HepG2 (cell line): ENCODE data around the gene TRPT1. TPM values are rescaled to one million over a fixed set of nuclear protein-coding genes. Genes with fewer than 3 reads are reported as not detected.
A peak's percentile ranks its signal among the peaks of the same experiment; 100 is the strongest.

Experiments used
- ARID5B ChIP-seq: IDR thresholded peaks from 2 replicates; pipeline ENCODE4 v1.4.0; 2020; ENCODE audit warnings: mild to moderate bottlenecking, missing genetic modification reagents
- FOXA1 ChIP-seq, 2 experiments: fragments of 450-650 bp in 1 of 2; sonication (generic) in 1 of 2; formaldehyde crosslinking in 1 of 2; IDR thresholded peaks; 2 replicates each; pipeline versions ENCODE4 v1.4.0 to v1.6.1; 2016 to 2020; ENCODE audit warnings: missing genetic modification reagents in 1 of 2
- HINFP ChIP-seq: sonication (generic); formaldehyde crosslinking; IDR thresholded peaks from 2 replicates; pipeline ENCODE4 v1.4.0; 2020; ENCODE audit warnings: low read depth, mild to moderate bottlenecking, missing genetic modification reagents
- ISX ChIP-seq: sonication (generic); formaldehyde crosslinking; conservative IDR thresholded peaks from 2 replicates; pipeline ENCODE4 v1.5.0; 2020; ENCODE audit warnings: missing genetic modification reagents
- KLF9 ChIP-seq: IDR thresholded peaks from 2 replicates; pipeline ENCODE4 v1.6.1; 2016; ENCODE audit warnings: low read depth
- NCOA2 ChIP-seq: sonication (generic); formaldehyde crosslinking; IDR thresholded peaks from 2 replicates; pipeline ENCODE4 v1.8.0; 2022; ENCODE audit warnings: inconsistent platforms
- NR0B2 ChIP-seq: sonication (generic); formaldehyde crosslinking; IDR thresholded peaks from 2 replicates; pipeline ENCODE4 v1.4.0; 2020; ENCODE audit warnings: mild to moderate bottlenecking, missing genetic modification reagents
- NR1H2 ChIP-seq: sonication (generic); formaldehyde crosslinking; IDR thresholded peaks from 2 replicates; pipeline ENCODE4 v1.8.1; 2022; ENCODE audit warnings: low read depth, missing genetic modification reagents, borderline replicate concordance
- PAX8 ChIP-seq: sonication (generic); formaldehyde crosslinking; IDR thresholded peaks from 2 replicates; pipeline ENCODE4 v1.8.0; 2022; ENCODE audit warnings: mild to moderate bottlenecking, missing genetic modification reagents, borderline replicate concordance
- PHF21A ChIP-seq: sonication (generic); formaldehyde crosslinking; IDR thresholded peaks from 2 replicates; pipeline ENCODE4 v1.5.0; 2020; ENCODE audit warnings: mild to moderate bottlenecking, missing genetic modification reagents
- SALL1 ChIP-seq: sonication (generic); formaldehyde crosslinking; IDR thresholded peaks from 2 replicates; pipeline ENCODE4 v1.8.0; 2022; ENCODE audit warnings: mild to moderate bottlenecking, missing genetic modification reagents
- ZFYVE20 ChIP-seq: sonication (generic); formaldehyde crosslinking; IDR thresholded peaks from 2 replicates; pipeline ENCODE4 v1.8.0; 2023; ENCODE audit warnings: low read depth, mild to moderate bottlenecking, moderate library complexity, missing genetic modification reagents, borderline replicate concordance
- ZNF335 ChIP-seq: sonication (generic); formaldehyde crosslinking; IDR thresholded peaks from 2 replicates; pipeline ENCODE4 v1.4.0; 2020; ENCODE audit warnings: missing genetic modification reagents
- ZNF34 ChIP-seq: sonication (generic); formaldehyde crosslinking; IDR thresholded peaks from 2 replicates; pipeline ENCODE4 v1.4.0; 2020; ENCODE audit warnings: mild to moderate bottlenecking, missing genetic modification reagents, borderline replicate concordance
- ZNF7 ChIP-seq: IDR thresholded peaks from 2 replicates; pipeline ENCODE4 v1.6.1; 2016; ENCODE audit warnings: missing biosample characterization, missing genetic modification reagents
- polyA plus RNA-seq, 8 experiments: library from polyadenylated mRNA; depleted of rRNA in 3 of 8; stranded (reverse) in 7 of 8; unstranded in 1 of 8; fragments of >200 nt; fragmentation: Illumina TruSeq in 4 of 8; extraction: Trizol in 4 of 8; gene quantifications; 2 replicates each; pipeline versions ENCODE4 v1.2.1 to v1.2.3, GENCODE V29; 2011 to 2016; ENCODE audit warnings: low read depth in 4 of 8, missing spikeins in 1 of 8, mixed read lengths in 1 of 8; ENCODE audit not compliant: insufficient read depth in 1 of 8
- total RNA-seq, 5 experiments: library from RNA; depleted of rRNA; stranded (reverse); fragments of >200 nt; fragmentation: Illumina TruSeq; extraction: Trizol; gene quantifications; 2 replicates each; pipeline ENCODE4 v1.2.3, GENCODE V29; 2016; ENCODE audit warnings: low read depth in 1 of 5
- TF ChIP-seq, protein P1 (sequence below): sonication (generic); formaldehyde crosslinking; IDR thresholded peaks from 2 replicates; pipeline ENCODE4 v1.8.0; 2022; ENCODE audit warnings: mild to moderate bottlenecking, missing genetic modification reagents
- TF ChIP-seq, protein P2 (sequence below): IDR thresholded peaks from 2 replicates; pipeline ENCODE4 v1.6.1; 2016; ENCODE audit warnings: control low read depth
- TF ChIP-seq, protein P3 (sequence below): fragments of 450-650 bp; IDR thresholded peaks from 2 replicates; pipeline ENCODE4 v1.6.1; 2017

The TRPT1 gene
- total and polyA plus RNA-seq, 2 of the 13 experiments (the other 11 are each of a cell fraction or from before 2014, with no cell fraction given), result 24.8 to 40.7 TPM

DNA sequence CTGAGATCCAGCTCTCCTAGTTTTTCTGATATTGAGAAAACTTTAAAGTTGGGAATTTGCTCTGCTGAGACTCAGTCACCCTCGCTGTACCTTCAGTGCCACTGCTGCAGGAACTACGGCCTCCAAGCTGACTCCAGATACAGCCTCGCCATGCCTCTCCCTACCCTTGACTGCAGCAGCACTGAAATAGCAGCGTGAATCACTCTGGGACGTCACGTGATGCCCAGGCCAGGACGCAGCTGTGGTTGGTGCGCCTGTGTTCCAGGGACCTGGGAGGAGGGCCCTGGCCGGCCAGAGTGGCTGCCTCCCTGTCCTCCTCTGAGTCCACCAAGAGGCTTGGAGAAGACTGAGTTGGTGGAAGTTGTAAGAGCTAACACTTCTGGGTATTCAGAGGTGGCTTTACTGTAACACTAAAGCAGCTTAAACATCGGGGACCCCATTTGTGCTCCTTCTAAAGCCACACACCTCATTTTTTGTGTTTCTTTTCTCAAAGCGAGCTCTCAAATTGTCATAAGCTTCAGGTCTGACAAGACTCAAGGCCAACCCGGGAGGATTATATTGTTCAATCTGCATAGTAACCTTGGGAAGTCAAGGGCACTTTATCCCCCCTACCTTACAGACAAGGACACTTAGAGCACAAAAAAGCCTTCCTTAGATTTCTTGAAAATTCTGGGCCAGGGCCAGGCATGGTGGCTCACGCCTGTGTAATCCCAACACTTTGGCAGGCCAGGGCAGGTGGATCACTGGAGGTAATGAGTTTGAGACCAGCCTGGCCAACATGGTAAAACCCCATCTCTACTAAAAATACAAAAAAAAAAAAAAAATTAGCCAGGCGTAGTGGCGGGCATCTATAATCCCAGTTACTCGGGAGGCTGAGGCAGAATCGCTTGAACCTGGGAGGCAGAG is 44.2 kb downstream of the TRPT1 start (continued):
- TF ChIP-seq, protein P1, sequence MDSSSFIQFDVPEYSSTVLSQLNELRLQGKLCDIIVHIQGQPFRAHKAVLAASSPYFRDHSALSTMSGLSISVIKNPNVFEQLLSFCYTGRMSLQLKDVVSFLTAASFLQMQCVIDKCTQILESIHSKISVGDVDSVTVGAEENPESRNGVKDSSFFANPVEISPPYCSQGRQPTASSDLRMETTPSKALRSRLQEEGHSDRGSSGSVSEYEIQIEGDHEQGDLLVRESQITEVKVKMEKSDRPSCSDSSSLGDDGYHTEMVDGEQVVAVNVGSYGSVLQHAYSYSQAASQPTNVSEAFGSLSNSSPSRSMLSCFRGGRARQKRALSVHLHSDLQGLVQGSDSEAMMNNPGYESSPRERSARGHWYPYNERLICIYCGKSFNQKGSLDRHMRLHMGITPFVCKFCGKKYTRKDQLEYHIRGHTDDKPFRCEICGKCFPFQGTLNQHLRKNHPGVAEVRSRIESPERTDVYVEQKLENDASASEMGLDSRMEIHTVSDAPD (CRISPR knock-in tag), result no peak
- TF ChIP-seq, protein P2, sequence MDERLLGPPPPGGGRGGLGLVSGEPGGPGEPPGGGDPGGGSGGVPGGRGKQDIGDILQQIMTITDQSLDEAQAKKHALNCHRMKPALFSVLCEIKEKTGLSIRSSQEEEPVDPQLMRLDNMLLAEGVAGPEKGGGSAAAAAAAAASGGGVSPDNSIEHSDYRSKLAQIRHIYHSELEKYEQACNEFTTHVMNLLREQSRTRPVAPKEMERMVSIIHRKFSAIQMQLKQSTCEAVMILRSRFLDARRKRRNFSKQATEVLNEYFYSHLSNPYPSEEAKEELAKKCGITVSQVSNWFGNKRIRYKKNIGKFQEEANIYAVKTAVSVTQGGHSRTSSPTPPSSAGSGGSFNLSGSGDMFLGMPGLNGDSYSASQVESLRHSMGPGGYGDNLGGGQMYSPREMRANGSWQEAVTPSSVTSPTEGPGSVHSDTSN, result no peak
- TF ChIP-seq PAX8 (CRISPR knock-in tag), result no peak
- TF ChIP-seq ZNF335 (CRISPR knock-in tag), result no peak
- TF ChIP-seq HINFP (CRISPR knock-in tag), result peak; percentile 72; the same call in 1 of the 2 replicates
- no peak for TF ChIP-seq ZNF34
- no peak for TF ChIP-seq NCOA2
- TF ChIP-seq NR0B2 (CRISPR knock-in tag), result no peak
- no peak for TF ChIP-seq ZFYVE20 (CRISPR knock-in tag)
- TF ChIP-seq NR1H2, result no peak
- TF ChIP-seq KLF9, result no peak
- 0 out of 2 replicates have a peak, but pooled peaks have one; percentile 27 for TF ChIP-seq PHF21A (CRISPR knock-in tag)
- TF ChIP-seq ARID5B (CRISPR knock-in tag), result peak; percentile 48
- no peak for TF ChIP-seq FOXA1 (IDR thresholded peaks at IDR 0.05)
- no peak for TF ChIP-seq FOXA1 (CRISPR knock-in tag; IDR thresholded peaks at IDR 0.05)
- TF ChIP-seq ISX, result no peak
- TF ChIP-seq, protein P3, sequence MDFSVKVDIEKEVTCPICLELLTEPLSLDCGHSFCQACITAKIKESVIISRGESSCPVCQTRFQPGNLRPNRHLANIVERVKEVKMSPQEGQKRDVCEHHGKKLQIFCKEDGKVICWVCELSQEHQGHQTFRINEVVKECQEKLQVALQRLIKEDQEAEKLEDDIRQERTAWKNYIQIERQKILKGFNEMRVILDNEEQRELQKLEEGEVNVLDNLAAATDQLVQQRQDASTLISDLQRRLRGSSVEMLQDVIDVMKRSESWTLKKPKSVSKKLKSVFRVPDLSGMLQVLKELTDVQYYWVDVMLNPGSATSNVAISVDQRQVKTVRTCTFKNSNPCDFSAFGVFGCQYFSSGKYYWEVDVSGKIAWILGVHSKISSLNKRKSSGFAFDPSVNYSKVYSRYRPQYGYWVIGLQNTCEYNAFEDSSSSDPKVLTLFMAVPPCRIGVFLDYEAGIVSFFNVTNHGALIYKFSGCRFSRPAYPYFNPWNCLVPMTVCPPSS, result no peak
- peak; percentile 55; the same call in 1 of the 2 replicates for TF ChIP-seq SALL1 (CRISPR knock-in tag)
- no peak for TF ChIP-seq ZNF7 (CRISPR knock-in tag)
